Uterus (tissue), 2 donors: ENCODE measurements around the gene GRIK1.

Source experiments
- POLR2A ChIP-seq, 2 donors: fragments of 450-650 bp; IDR thresholded peaks; one replicate each; pipeline ENCODE4 v1.6.1; 2016; ENCODE audit warnings: antibody characterized with exemption in 2 of 2, mild to moderate bottlenecking in 1 of 2, moderate library complexity in 1 of 2
- TF ChIP-seq, protein P1 (sequence below), 4 experiments: fragments of 200-600 bp in 2 of 4; fragments of 450-650 bp in 2 of 4; sonication (generic) in 2 of 4; IDR thresholded peaks; one replicate each; pipeline ENCODE4 v1.5.1; 2016 to 2019; ENCODE audit warnings: antibody characterized with exemption in 4 of 4, mild to moderate bottlenecking in 2 of 4, moderate library complexity in 1 of 4

DNA sequence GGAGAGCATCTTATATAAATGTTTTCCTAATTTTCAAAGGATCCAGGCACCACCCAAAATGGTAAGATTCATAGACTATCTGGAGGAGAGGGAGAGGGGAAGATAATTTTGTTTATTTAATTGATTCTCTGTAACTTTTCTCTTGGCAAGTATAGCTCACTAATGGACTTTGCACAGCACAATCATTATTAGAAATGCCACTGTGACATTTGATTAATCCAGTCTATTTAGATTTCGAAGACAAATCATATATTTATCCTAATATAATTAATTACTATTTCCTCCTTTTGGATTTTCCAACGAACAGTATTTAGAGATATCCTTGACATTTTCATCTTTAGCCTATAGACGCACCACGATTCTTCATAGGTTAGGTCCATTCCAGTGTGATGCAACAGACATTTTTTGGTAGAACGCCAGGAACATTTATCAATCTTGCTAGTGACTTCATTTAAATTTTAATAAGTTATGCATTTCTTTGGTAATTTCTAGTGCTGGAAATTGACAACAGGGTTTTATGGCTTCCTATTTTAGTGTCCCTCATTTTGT is 152.4 kb downstream of the GRIK1 start:
- TF ChIP-seq, protein P1, sequence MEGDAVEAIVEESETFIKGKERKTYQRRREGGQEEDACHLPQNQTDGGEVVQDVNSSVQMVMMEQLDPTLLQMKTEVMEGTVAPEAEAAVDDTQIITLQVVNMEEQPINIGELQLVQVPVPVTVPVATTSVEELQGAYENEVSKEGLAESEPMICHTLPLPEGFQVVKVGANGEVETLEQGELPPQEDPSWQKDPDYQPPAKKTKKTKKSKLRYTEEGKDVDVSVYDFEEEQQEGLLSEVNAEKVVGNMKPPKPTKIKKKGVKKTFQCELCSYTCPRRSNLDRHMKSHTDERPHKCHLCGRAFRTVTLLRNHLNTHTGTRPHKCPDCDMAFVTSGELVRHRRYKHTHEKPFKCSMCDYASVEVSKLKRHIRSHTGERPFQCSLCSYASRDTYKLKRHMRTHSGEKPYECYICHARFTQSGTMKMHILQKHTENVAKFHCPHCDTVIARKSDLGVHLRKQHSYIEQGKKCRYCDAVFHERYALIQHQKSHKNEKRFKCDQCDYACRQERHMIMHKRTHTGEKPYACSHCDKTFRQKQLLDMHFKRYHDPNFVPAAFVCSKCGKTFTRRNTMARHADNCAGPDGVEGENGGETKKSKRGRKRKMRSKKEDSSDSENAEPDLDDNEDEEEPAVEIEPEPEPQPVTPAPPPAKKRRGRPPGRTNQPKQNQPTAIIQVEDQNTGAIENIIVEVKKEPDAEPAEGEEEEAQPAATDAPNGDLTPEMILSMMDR (IDR thresholded peaks at IDR 0.05), result no peak
- TF ChIP-seq POLR2A (IDR thresholded peaks at IDR 0.05), result no peak
